ENCODE measurements around the gene SLC38A10. TPM values are rescaled to one million over a fixed set of nuclear protein-coding genes. Genes with fewer than 3 reads are reported as not detected.

SLC38A10 gene
- total and polyA plus RNA-seq, 2 of the 4 experiments (the other 2 are of a cell fraction): 12.7 to 46.7 TPM

- H3K9me1 ChIP-seq (ENCODE audit: insufficient read depth, low read length): no peaks in the 10 kb centered on the region; the same call in 1 of the 2 replicates
- no peak overlapping the region for H3K4me2 ChIP-seq (ENCODE audit: low read depth, low read length)
- H3K4me1 ChIP-seq (ENCODE audit: control insufficient read depth, insufficient read depth, low read length): peaks cover 3% of the 10 kb centered on the region; the same call in 1 of the 2 replicates
- DNase-seq: no peak
- dilution Hi-C loops (cut with HindIII; ENCODE audit: low sequenced_read_pairs, unreplicated experiment): no loop called here
- TF ChIP-seq RAD21 (IDR thresholded peaks at IDR 0.05; ENCODE audit: low read length) (no peak), USF2 (IDR thresholded peaks at IDR 0.05; ENCODE audit: low read depth, low read length) (no peak)
- no peak overlapping the region for H3K4ac ChIP-seq (ENCODE audit: low read depth, low read length)
- H2AK5ac ChIP-seq (ENCODE audit: low read depth, low read length): no peak overlapping the region
- H3K23ac ChIP-seq (ENCODE audit: low read depth, low read length): no peak overlapping the region
- no peak overlapping the region for H2BK15ac ChIP-seq (ENCODE audit: low read depth, low read length)
- ChIA-PET POLR2A (ENCODE audit: unreplicated experiment) (no interaction called here), CTCF (no interaction called here)
- no peak overlapping the region for H2AFZ ChIP-seq (replicated peaks; ENCODE audit: low read length, poor library complexity)
- H3K79me1 ChIP-seq (ENCODE audit: low read depth in 1 of 2, low read length in 2 of 2): peaks cover 13 to 76% of the 10 kb centered on the region in 2 experiments
- peaks cover 32% of the 10 kb centered on the region for H3K36me3 ChIP-seq (ENCODE audit: control insufficient read depth, insufficient read depth, low read length)
- no peaks in the 10 kb centered on the region for H3K27me3 ChIP-seq (ENCODE audit: control insufficient read depth, insufficient read depth, low read length)
- no peak overlapping the region for H4K91ac ChIP-seq (ENCODE audit: insufficient read depth, low read depth, low read length)
- no peak overlapping the region for H3K4me3 ChIP-seq (ENCODE audit: insufficient read depth, low read depth, low read length)
- H4K8ac ChIP-seq (ENCODE audit: low read depth in 2 of 2, low read length in 2 of 2): no peak overlapping the region
- no peak overlapping the region for H3K9ac ChIP-seq (ENCODE audit: low read depth, low read length)
- intact Hi-C loops (cut with micrococcal nuclease): no loop called here
- H4K20me1 ChIP-seq (ENCODE audit: insufficient read depth, low read length): peaks cover 29% of the 10 kb centered on the region
- H3K14ac ChIP-seq (replicated peaks; ENCODE audit: low read depth, low read length): no peak overlapping the region
- no TSS peak for BruUV-seq (replicated peaks)
- no peak overlapping the region for H3K56ac ChIP-seq (ENCODE audit: extremely low read depth, insufficient read depth, low read length)
- H3K18ac ChIP-seq (ENCODE audit: low read depth, low read length): no peak overlapping the region
- in situ Hi-C loops (cut with MboI; ENCODE audit: low sequenced_read_pairs): no loop called here
- H2BK20ac ChIP-seq (ENCODE audit: low read depth, low read length): no peak overlapping the region
- no peak overlapping the region for H3K27ac ChIP-seq (ENCODE audit: insufficient read depth, low read length)
- ATAC-seq (ENCODE audit: low read depth): no peak
- H2BK5ac ChIP-seq (ENCODE audit: low read depth, low read length, poor library complexity, severe bottlenecking): no peak overlapping the region
- WGBS, 2 experiments (ENCODE audit: extremely low coverage in 2 of 2, insufficient read length in 1 of 2): 96% methylated on average over 5 of the region's 8 CpGs; no CpG with 5 or more reads in 1 of the 2 experiments
- H2BK120ac ChIP-seq (ENCODE audit: low read depth, low read length): no peak overlapping the region
- no peak overlapping the region for H2AK9ac ChIP-seq (replicated peaks; ENCODE audit: low read depth, low read length, poor library complexity)
- H4K5ac ChIP-seq (ENCODE audit: low read depth, low read length): no peak overlapping the region
- H3K9me3 ChIP-seq (ENCODE audit: control insufficient read depth, insufficient read depth, low read length): no peaks in the 10 kb centered on the region
Observed at GRCh38 chr17:81288715-81289114, 6.4 kb downstream of the SLC38A10 start.

Measured in IMR-90 (cell line).